ENCODE measurements around the gene PGA5.
"Not testable (repeated sequence)": the region's sequence is repeated elsewhere in the genome, so short reads cannot be mapped to it uniquely, and the experiment has no call there.

DNA sequence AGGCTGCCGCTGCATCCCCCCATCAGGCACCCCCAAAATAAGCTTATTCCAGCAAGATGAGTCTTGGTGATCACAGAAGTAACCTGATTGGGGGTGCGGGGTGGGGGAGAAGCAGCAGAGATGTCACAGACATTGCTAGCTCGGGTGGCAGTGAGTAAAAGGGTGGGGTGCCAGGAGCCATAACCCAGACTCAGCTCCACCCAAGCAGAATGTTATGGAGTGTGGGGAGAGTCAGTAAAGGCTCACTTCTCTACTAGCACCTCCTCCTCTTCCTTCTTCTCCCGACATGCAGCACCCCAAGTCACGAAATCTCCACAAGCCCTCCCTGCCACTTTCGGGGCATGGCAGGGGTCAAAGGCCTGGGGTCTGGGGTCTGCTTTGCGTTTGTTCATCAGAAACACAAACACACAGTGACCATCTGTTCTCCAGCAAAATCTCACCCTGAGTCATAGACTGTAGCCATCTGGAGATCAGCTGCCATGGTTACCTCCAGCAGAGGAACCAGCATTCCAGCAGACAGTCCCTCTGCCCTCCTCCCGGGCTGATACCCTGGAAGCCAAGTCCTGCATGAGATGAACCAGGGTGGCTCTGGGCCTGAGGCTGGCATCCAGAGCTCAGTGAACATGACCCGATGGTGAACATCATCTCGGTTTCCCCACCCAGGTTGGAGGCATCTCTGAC lies 14.4 kb upstream of the PGA5 start:
- not testable (repeated sequence) for TF ChIP-seq POLR2A (IDR thresholded peaks at IDR 0.05; ENCODE audit: low read depth, low read length); KDM1A (IDR thresholded peaks at IDR 0.05; ENCODE audit: borderline replicate concordance); YY1 (IDR thresholded peaks at IDR 0.05; ENCODE audit: low read depth, low read length); NFYB (IDR thresholded peaks at IDR 0.05; ENCODE audit: insufficient read depth, low read depth, low read length); TAF1 (IDR thresholded peaks at IDR 0.05; ENCODE audit: borderline replicate concordance, low read depth, low read length); JUNB (IDR thresholded peaks at IDR 0.05); STAT1 (conservative IDR thresholded peaks at IDR 0.05); LARP7 (IDR thresholded peaks at IDR 0.05)
- TF ChIP-seq, protein P1, sequence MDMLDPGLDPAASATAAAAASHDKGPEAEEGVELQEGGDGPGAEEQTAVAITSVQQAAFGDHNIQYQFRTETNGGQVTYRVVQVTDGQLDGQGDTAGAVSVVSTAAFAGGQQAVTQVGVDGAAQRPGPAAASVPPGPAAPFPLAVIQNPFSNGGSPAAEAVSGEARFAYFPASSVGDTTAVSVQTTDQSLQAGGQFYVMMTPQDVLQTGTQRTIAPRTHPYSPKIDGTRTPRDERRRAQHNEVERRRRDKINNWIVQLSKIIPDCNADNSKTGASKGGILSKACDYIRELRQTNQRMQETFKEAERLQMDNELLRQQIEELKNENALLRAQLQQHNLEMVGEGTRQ (IDR thresholded peaks at IDR 0.05; ENCODE audit: borderline replicate concordance, low read depth, low read length) = not testable (repeated sequence)
- TF ChIP-seq, protein P2, sequence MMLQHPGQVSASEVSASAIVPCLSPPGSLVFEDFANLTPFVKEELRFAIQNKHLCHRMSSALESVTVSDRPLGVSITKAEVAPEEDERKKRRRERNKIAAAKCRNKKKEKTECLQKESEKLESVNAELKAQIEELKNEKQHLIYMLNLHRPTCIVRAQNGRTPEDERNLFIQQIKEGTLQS (IDR thresholded peaks at IDR 0.05; ENCODE audit: borderline replicate concordance, extremely low read depth, low read depth, low read length) = not testable (repeated sequence)
